Activated B cell treated with CpG ODN at 0.5 μM for 24 hours (primary cell): ENCODE results near the gene TMEM154. TPM values are rescaled to one million over a fixed set of nuclear protein-coding genes. Genes with fewer than 3 reads are reported as not detected.
"Not testable (repeated sequence)": the region's sequence is repeated elsewhere in the genome, so short reads cannot be mapped to it uniquely, and the experiment has no call there.

Source experiments
- ATAC-seq: fragments of 200-7000 bp; cut with Tn5 transposase; one replicate; pipeline ENCODE4 v1.10.0; 2021; ENCODE audit warnings: low read depth, mild to moderate bottlenecking, moderate library complexity
- CTCF ChIA-PET: fragments of 350-600 bp; sonication (Branson Sonifier 250); formaldehyde crosslinking; loops from one replicate; lab custom pipeline; 2021; ENCODE audit warnings: antibody characterized with exemption; lab: Charles Lee
- POLR2A ChIA-PET: fragments of 350-600 bp; sonication (Branson Sonifier 250); formaldehyde crosslinking; loops from one replicate; lab custom pipeline; 2021; ENCODE audit warnings: antibody characterized with exemption; lab: Charles Lee
- DNase-seq: peaks from one replicate; pipeline ENCODE4 v3.0.0; 2022
- H3K27ac Mint-ChIP-seq: one replicate; pipeline ENCODE4 v1.8.0; 2020; ENCODE audit warnings: mixed read lengths
- H3K27me3 Mint-ChIP-seq: one replicate; pipeline ENCODE4 v1.8.0; 2021; ENCODE audit warnings: mixed read lengths
- H3K36me3 Mint-ChIP-seq: one replicate; pipeline ENCODE4 v1.8.0; 2021; ENCODE audit warnings: low read depth, mixed read lengths
- H3K4me1 Mint-ChIP-seq: one replicate; pipeline ENCODE4 v1.8.0; 2021; ENCODE audit warnings: mixed read lengths
- H3K4me3 Mint-ChIP-seq: one replicate; pipeline ENCODE4 v1.8.0; 2020; ENCODE audit warnings: mild to moderate bottlenecking, mixed read lengths
- H3K9me3 Mint-ChIP-seq: one replicate; pipeline ENCODE4 v1.8.0; 2020; ENCODE audit warnings: mixed read lengths
- intact Hi-C: fragments of 100-400 bp; cut with micrococcal nuclease; formaldehyde crosslinking; loops from one replicate; pipeline ENCODE4 v1.15.1; 2024
- total RNA-seq: library from RNA; stranded (reverse); gene quantifications from 2 replicates; pipeline ENCODE4 v1.2.3, GENCODE V29; 2022
- TF ChIP-seq, protein P1 (sequence below): fragments of 200-600 bp; IDR thresholded peaks from one replicate; pipeline ENCODE4 v1.8.0; 2022; ENCODE audit warnings: antibody characterized with exemption, mild to moderate bottlenecking

Gene TMEM154
- total RNA-seq, 1 donor from 2014 or later, result 59.9 TPM

DNA sequence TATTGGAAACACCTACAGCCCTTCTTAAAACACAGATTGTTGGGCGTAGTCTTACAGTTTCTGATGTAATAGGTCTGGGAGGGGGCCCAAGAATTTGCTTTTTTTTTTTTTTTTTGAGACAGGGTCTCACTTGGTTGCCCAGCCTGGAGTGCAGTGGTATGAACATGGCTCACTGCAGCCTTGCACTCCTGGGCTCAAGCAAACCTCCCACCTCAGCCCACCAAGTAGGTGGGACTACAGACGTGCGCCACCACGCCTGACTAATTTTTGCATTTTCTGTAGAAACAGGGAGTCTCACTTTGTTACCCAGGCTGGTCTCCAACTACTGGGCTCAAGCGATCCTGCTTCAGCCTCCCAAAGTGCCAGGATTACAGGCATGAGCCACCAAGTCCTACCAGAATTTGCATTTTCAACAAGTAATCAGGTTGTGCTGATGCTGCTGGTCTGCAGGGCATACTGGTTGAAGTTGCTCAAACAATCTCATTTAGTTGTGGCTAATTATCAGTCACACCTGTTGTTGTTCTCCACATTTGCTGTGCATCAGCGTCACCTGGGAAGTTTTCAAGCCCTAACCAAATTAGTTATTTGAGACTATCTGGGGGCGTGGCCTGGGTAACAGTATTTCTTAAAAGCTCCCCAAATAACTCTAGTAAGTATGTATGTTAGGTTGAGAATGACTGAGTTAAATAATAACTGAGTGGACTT lies 14.0 kb downstream of the TMEM154 start:
- ATAC-seq (peak; percentile 10), DNase-seq (no peak)
- Mint-ChIP-seq H3K4me1 (peaks cover 88% of the 10 kb centered on the region), H3K27ac (peak overlapping the region; percentile 94), H3K36me3 (peaks cover 19% of the 10 kb centered on the region), H3K27me3 (no peaks in the 10 kb centered on the region), H3K4me3 (peak overlapping the region; percentile 42), H3K9me3 (peaks cover 2% of the 10 kb centered on the region)
- intact Hi-C loops, result no loop called here
- ChIA-PET POLR2A (interaction anchor here (0.6 to 6.7 kb wide), 6 partner anchors 11 to 129 kb away, joined by 3 to 152 read pairs (median 7); partner anchors contain the start of genes FBXW7 and TMEM154), CTCF (interaction anchor here (1.4 to 3.1 kb wide), 2 partner anchors 10 to 26 kb away, joined by 4 to 19 read pairs; no protein-coding TSS in a partner anchor)
- TF ChIP-seq, protein P1, sequence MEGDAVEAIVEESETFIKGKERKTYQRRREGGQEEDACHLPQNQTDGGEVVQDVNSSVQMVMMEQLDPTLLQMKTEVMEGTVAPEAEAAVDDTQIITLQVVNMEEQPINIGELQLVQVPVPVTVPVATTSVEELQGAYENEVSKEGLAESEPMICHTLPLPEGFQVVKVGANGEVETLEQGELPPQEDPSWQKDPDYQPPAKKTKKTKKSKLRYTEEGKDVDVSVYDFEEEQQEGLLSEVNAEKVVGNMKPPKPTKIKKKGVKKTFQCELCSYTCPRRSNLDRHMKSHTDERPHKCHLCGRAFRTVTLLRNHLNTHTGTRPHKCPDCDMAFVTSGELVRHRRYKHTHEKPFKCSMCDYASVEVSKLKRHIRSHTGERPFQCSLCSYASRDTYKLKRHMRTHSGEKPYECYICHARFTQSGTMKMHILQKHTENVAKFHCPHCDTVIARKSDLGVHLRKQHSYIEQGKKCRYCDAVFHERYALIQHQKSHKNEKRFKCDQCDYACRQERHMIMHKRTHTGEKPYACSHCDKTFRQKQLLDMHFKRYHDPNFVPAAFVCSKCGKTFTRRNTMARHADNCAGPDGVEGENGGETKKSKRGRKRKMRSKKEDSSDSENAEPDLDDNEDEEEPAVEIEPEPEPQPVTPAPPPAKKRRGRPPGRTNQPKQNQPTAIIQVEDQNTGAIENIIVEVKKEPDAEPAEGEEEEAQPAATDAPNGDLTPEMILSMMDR, result no peak

DNA sequence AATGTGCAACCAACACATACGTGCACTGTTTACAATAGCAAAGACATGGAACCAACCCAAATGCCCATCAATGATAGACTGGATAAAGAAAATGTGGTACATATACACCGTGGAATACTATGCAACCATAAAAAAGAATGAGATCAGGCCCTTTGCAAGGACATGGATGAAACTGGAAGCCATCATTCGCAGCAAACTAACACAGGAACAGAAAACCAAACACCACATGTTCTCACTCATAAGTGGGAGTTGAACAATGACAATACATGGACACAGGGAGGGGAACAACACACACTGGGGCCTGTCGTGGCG lies 15.8 kb downstream of the TMEM154 start:
- H3K27me3 Mint-ChIP-seq, H3K9me3 Mint-ChIP-seq, intact Hi-C loops, DNase-seq, ATAC-seq: not testable (repeated sequence)
- peak overlapping the region; percentile 93 for H3K27ac Mint-ChIP-seq
- peaks cover 97% of the 10 kb centered on the region for H3K4me1 Mint-ChIP-seq
- ChIA-PET POLR2A (interaction anchor here (1.0 to 6.7 kb wide), 9 partner anchors 13 to 162 kb away, joined by 3 to 152 read pairs (median 6); partner anchors contain the start of genes FBXW7 and TMEM154), CTCF (interaction anchor here (1.1 to 3.1 kb wide), 4 partner anchors 12 to 71 kb away, joined by 3 to 19 read pairs (median 5); no protein-coding TSS in a partner anchor)
- H3K4me3 Mint-ChIP-seq, result peak overlapping the region; percentile 77
- peaks cover 21% of the 10 kb centered on the region for H3K36me3 Mint-ChIP-seq

- DNase-seq, result no peak
These were observed 16.4 kb downstream of the TMEM154 start for GRCh38 chr4:152663203-152664066.

DNA sequence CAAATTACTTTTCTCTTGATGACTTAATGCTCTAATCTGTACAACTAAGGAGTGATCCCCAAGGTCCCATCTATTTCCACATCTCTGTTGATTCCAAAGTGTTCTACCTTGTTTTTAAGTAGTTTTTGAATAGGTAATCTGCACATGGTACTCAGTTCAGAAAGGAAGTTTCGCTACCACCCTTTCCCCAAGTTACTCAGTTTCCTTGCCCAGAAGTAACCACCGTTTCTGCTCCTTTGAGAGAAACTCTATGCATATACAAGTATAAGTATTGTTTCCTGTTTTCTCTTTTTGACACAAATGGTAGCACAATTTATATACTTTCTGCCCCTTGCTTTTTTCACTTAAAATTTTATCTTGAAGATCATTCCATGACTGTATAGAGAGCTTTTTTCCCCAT lies 18.1 kb downstream of the TMEM154 start:
- TF ChIP-seq, protein P1, result no peak
- intact Hi-C loops, result no loop called here
- ATAC-seq, result no peak
- Mint-ChIP-seq H3K27me3 (no peaks in the 10 kb centered on the region), H3K9me3 (peaks cover 21% of the 10 kb centered on the region), H3K27ac (peak overlapping the region; percentile 93), H3K36me3 (peaks cover 33% of the 10 kb centered on the region), H3K4me3 (peak overlapping the region; percentile 77), H3K4me1 (peaks cover 83% of the 10 kb centered on the region)
- ChIA-PET CTCF (interaction anchor here (1.0 to 1.4 kb wide), 2 partner anchors 14 to 161 kb away, joined by 3 to 4 read pairs; no protein-coding TSS in a partner anchor), POLR2A (interaction anchor here (1.0 to 6.7 kb wide), 5 partner anchors 8 to 125 kb away, joined by 5 to 152 read pairs (median 9); partner anchors contain the start of genes FBXW7 and TMEM154)
- no peak for DNase-seq

More at GRCh38 chr4:152663203-152664066, 16.4 kb downstream of the TMEM154 start:
- H3K4me1 Mint-ChIP-seq, result peaks cover 94% of the 10 kb centered on the region
- POLR2A ChIA-PET, result interaction anchor here (0.5 to 6.7 kb wide), 14 partner anchors 11 to 803 kb away, joined by 3 to 152 read pairs (median 5); partner anchors contain the start of genes FBXW7, TMEM131L and TMEM154
- peaks cover 22% of the 10 kb centered on the region for H3K36me3 Mint-ChIP-seq
- TF ChIP-seq, protein P1, result no peak
- H3K9me3 Mint-ChIP-seq, result peaks cover 7% of the 10 kb centered on the region
- peak; percentile 73 for ATAC-seq
- H3K27me3 Mint-ChIP-seq, result no peaks in the 10 kb centered on the region
- H3K27ac Mint-ChIP-seq, result peak overlapping the region; percentile 93
- intact Hi-C loops, result loop anchor here (1.0 kb wide), 4 partner anchors 13 to 116 kb away; partner anchors contain the start of genes ARFIP1 and TIGD4
- CTCF ChIA-PET, result interaction anchor here (1.1 to 3.1 kb wide), 5 partner anchors 13 to 72 kb away, joined by 3 to 19 read pairs (median 4); no protein-coding TSS in a partner anchor
- H3K4me3 Mint-ChIP-seq, result peak overlapping the region; percentile 77

DNA sequence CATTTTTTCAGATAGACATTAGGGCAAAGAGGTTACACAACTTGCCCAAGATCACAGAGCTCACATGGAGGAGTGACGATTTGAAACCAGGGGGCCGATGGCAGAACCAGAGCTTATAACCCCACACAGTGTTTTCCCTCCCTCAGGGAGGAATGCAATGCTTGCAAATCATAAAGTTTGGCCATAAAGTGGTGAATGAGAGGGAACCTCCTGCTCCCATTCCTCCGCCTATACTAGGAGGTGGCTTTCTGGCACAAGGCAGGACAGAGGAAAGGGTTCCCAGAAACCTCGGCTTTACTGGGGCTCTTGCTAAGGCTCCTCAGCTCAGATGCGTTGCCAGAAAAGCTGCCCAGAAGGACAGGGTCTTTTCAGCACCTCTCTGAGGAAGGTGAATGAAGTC lies 19.3 kb downstream of the TMEM154 start:
- ChIA-PET POLR2A (interaction anchor here (1.0 to 6.7 kb wide), 4 partner anchors 10 to 24 kb away, joined by 5 to 152 read pairs (median 31); partner anchors contain the start of gene TMEM154), CTCF (interaction anchor here (1.4 kb wide), 1 partner anchor 160 kb away, joined by 4 read pairs; no protein-coding TSS in a partner anchor)
- TF ChIP-seq, protein P1, result no peak
- H3K27me3 Mint-ChIP-seq, result no peaks in the 10 kb centered on the region
- intact Hi-C loops, result no loop called here
- H3K4me3 Mint-ChIP-seq, result peak overlapping the region; percentile 77
- peaks cover 38% of the 10 kb centered on the region for H3K36me3 Mint-ChIP-seq
- peaks cover 21% of the 10 kb centered on the region for H3K9me3 Mint-ChIP-seq
- no peak for ATAC-seq
- H3K27ac Mint-ChIP-seq, result peak overlapping the region; percentile 93
- no peak for DNase-seq
- peaks cover 81% of the 10 kb centered on the region for H3K4me1 Mint-ChIP-seq
